Thyroid gland (tissue), 4 donors: ENCODE data around the gene TTBK2. TPM values are rescaled to one million over a fixed set of nuclear protein-coding genes. Genes with fewer than 3 reads are reported as not detected.
"Not testable (repeated sequence)": the region's sequence is repeated elsewhere in the genome, so short reads cannot be mapped to it uniquely, and the experiment has no call there.

Experiments used
- DNase-seq, 2 donors: peaks; one replicate each; pipeline ENCODE4 v3.0.0-alpha.2; 2019
- H3K27ac ChIP-seq, 3 donors: fragments of 200-600 bp; sonication (generic); 1 replicate in 2 of 3; 2 replicates in 1 of 3; pipeline ENCODE4 v1.5.1; 2016 to 2019; ENCODE audit warnings: mild to moderate bottlenecking in 1 of 3, moderate library complexity in 1 of 3
- H3K27me3 ChIP-seq: fragments of 200-600 bp; sonication (generic); one replicate; pipeline ENCODE4 v1.5.1; 2019
- H3K36me3 ChIP-seq, 2 donors: fragments of 200-600 bp; sonication (generic); one replicate each; pipeline ENCODE4 v1.5.1; 2016 to 2019
- H3K4me1 ChIP-seq, 2 donors: fragments of 200-600 bp; sonication (generic); one replicate each; pipeline ENCODE4 v1.5.1; 2017 to 2019
- H3K4me3 ChIP-seq, 3 donors: fragments of 200-600 bp; sonication (generic); replicated peaks in 1 of 3; 1 replicate in 2 of 3; 2 replicates in 1 of 3; pipeline ENCODE4 v1.5.1; 2016; ENCODE audit warnings: mild to moderate bottlenecking in 1 of 3
- H3K9me3 ChIP-seq: fragments of 200-600 bp; sonication (generic); one replicate; pipeline ENCODE4 v1.5.1; 2017
- CTCF ChIP-seq, 6 experiments: fragments of 200-600 bp in 3 of 6; fragments of 450-650 bp in 3 of 6; sonication (generic) in 3 of 6; IDR thresholded peaks; one replicate each; pipeline ENCODE4 v1.5.1; 2016 to 2019; ENCODE audit warnings: antibody characterized with exemption in 6 of 6, mild to moderate bottlenecking in 2 of 6, inconsistent platforms in 1 of 6, moderate library complexity in 1 of 6
- POLR2A ChIP-seq, 2 donors: fragments of 450-650 bp; IDR thresholded peaks; one replicate each; pipeline ENCODE4 v1.6.1; 2017; ENCODE audit warnings: antibody characterized with exemption in 2 of 2, mild to moderate bottlenecking in 2 of 2, moderate library complexity in 1 of 2
- WGBS, 2 donors: methylation state at CpG; one replicate each; pipeline ENCODE4 v1.1.5; 2017; 5-methylcytosine and 5-hydroxymethylcytosine counted together
- intact Hi-C: fragments of 100-400 bp; cut with DNase I; formaldehyde crosslinking; loops from one replicate; pipeline ENCODE4 v1.15.1; 2023
- total RNA-seq, 4 donors: library from RNA; depleted of rRNA; stranded (reverse); fragments of >200 nt; gene quantifications; one replicate each; pipeline ENCODE4 v1.2.3, GENCODE V29; 2016

Gene TTBK2
- total RNA-seq = 10 to 100 TPM; 15.7 to 26.9 (median 20.0) TPM

- Histone ChIP-seq H3K9me3 (no peaks in the 10 kb centered on the region), H3K36me3 (no peaks in the 10 kb centered on the region), H3K27ac (peak within 1 kb of the TSS; percentile 33 to 83 (median 74)), H3K27me3 (no peaks in the 10 kb centered on the region), H3K4me1 (peaks cover 8 to 11% of the 10 kb centered on the region in 2 donors), H3K4me3 (peak within 1 kb of the TSS; percentile 16 to 94 (median 63))
- intact Hi-C loops = loop anchor here (10.0 kb wide), 1 partner anchor 186 kb away; the partner anchor contains the start of gene CDAN1
- TF ChIP-seq CTCF (IDR thresholded peaks at IDR 0.05) (peak in 3 of 6 experiments; percentile 21 to 31 (median 26)), POLR2A (IDR thresholded peaks at IDR 0.05) (peak; percentile 21 to 66)
- peak; percentile 98 for DNase-seq
- 0 to 1% methylated on average over 14 to 50 of the region's 72 CpGs for WGBS, 2 donors
Observed at GRCh38 chr15:42920519-42921341, at the start of gene TTBK2. Gene TTBK2, minus strand, starts transcription at chr15:42920778. Its CDS starts 42,161 bp downstream, at chr15:42878617.

- WGBS, 2 donors = 96% methylated on average over 5 of the region's 5 CpGs
- H3K36me3 ChIP-seq = peaks cover 19 to 49% of the 10 kb centered on the region in 2 donors
Observed at GRCh38 chr15:42964476-42964875, 43.9 kb upstream of the TTBK2 start.

GRCh38 chr15:42955518-42955917 is 34.9 kb upstream of the TTBK2 start:
- TF ChIP-seq POLR2A (IDR thresholded peaks at IDR 0.05) (no peak), CTCF (IDR thresholded peaks at IDR 0.05) (no peak)
- no peak for DNase-seq
- peaks cover 30 to 36% of the 10 kb centered on the region in 2 donors for H3K36me3 ChIP-seq
- H3K27me3 ChIP-seq = no peaks in the 10 kb centered on the region
- H3K4me3 ChIP-seq = no peak overlapping the region
- H3K4me1 ChIP-seq = no peaks in the 10 kb centered on the region
- no peaks in the 10 kb centered on the region for H3K9me3 ChIP-seq
- intact Hi-C loops = no loop called here
- H3K27ac ChIP-seq = no peak overlapping the region

More at GRCh38 chr15:42964476-42964875, 43.9 kb upstream of the TTBK2 start:
- Histone ChIP-seq H3K27ac (no peak overlapping the region), H3K27me3 (no peaks in the 10 kb centered on the region), H3K4me3 (no peak overlapping the region), H3K4me1 (no peaks in the 10 kb centered on the region), H3K9me3 (no peaks in the 10 kb centered on the region)
- intact Hi-C loops = no loop called here
- DNase-seq = no peak
- TF ChIP-seq CTCF (IDR thresholded peaks at IDR 0.05) (no peak), POLR2A (IDR thresholded peaks at IDR 0.05) (no peak)

- H3K27me3 ChIP-seq = no peaks in the 10 kb centered on the region
- H3K4me1 ChIP-seq = no peaks in the 10 kb centered on the region
- H3K27ac ChIP-seq = no peak overlapping the region
- no peaks in the 10 kb centered on the region for H3K9me3 ChIP-seq
- DNase-seq = no peak
- no peak for TF ChIP-seq POLR2A (IDR thresholded peaks at IDR 0.05)
- no peak for TF ChIP-seq CTCF (IDR thresholded peaks at IDR 0.05)
- intact Hi-C loops = no loop called here
- no peak overlapping the region for H3K4me3 ChIP-seq
- H3K36me3 ChIP-seq = peaks cover 29 to 33% of the 10 kb centered on the region in 2 donors
- WGBS, 2 donors = 96 to 99% methylated on average over 4 of the region's 4 CpGs
Observed at GRCh38 chr15:42954291-42954690, 33.7 kb upstream of the TTBK2 start.

- H3K36me3 ChIP-seq = peaks cover 30% of the 10 kb centered on the region in 2 donors
- DNase-seq, H3K27me3 ChIP-seq, H3K27ac ChIP-seq, H3K4me3 ChIP-seq, H3K4me1 ChIP-seq, intact Hi-C loops, H3K9me3 ChIP-seq: not testable (repeated sequence)
- WGBS, 2 donors = 97 to 98% methylated on average over 3 of the region's 3 CpGs
Observed at GRCh38 chr15:42948898-42949297, 28.3 kb upstream of the TTBK2 start.
